Neural cell (in vitro differentiated cells): ENCODE data around the gene PLA2G2A. TPM values are rescaled to one million over a fixed set of nuclear protein-coding genes. Genes with fewer than 3 reads are reported as not detected.

ENCODE experiments used
- H2AFZ ChIP-seq: fragments of 200-600, 300-800 bp; sonication (generic), shearing (Covaris generic); 2 replicates; pipeline ENCODE4 v1.6.0; 2014; ENCODE audit warnings: low read depth, mild to moderate bottlenecking, antibody characterized with exemption, low read length, moderate library complexity
- H3F3A ChIP-seq: fragments of 200-600 bp; shearing (Covaris generic); 2 replicates; pipeline ENCODE4 v1.6.1; 2016; ENCODE audit warnings: mild to moderate bottlenecking, moderate library complexity, mixed read lengths, antibody characterized with exemption, low read length; ENCODE audit not compliant: insufficient read depth, poor library complexity, severe bottlenecking
- H3K27ac ChIP-seq: fragments of 200-600, 300-800 bp; sonication (generic), shearing (Covaris generic); 2 replicates; pipeline ENCODE4 v1.5.1; 2014; ENCODE audit warnings: mild to moderate bottlenecking, low read length, moderate library complexity
- H3K27me3 ChIP-seq: fragments of 300-800, 200-600 bp; sonication (generic), shearing (Covaris generic); 2 replicates; pipeline ENCODE4 v1.6.0; 2014; ENCODE audit warnings: mild to moderate bottlenecking, low read depth, low read length, moderate library complexity; ENCODE audit not compliant: insufficient read depth
- H3K36me3 ChIP-seq: fragments of 300-800, 200-600 bp; sonication (generic), shearing (Covaris generic); 2 replicates; pipeline ENCODE4 v1.5.1; 2014; ENCODE audit warnings: mild to moderate bottlenecking, antibody characterized with exemption, low read length, moderate library complexity; ENCODE audit not compliant: insufficient read depth
- H3K4me2 ChIP-seq: fragments of 300-800, 200-600 bp; sonication (generic), shearing (Covaris generic); 2 replicates; pipeline ENCODE4 v1.6.0; 2014; ENCODE audit warnings: mild to moderate bottlenecking, low read length
- H3K4me3 ChIP-seq: fragments of 300-800, 200-600 bp; sonication (generic), shearing (Covaris generic); 2 replicates; pipeline ENCODE4 v1.5.1; 2014; ENCODE audit warnings: mild to moderate bottlenecking, low read length, moderate library complexity
- H3K79me2 ChIP-seq: fragments of 200-600 bp; shearing (Covaris generic); replicated peaks from 2 replicates; pipeline ENCODE4 v1.6.0; 2014; ENCODE audit warnings: mild to moderate bottlenecking, low read length, moderate library complexity; ENCODE audit not compliant: insufficient read depth
- H3K9ac ChIP-seq: fragments of 300-800, 200-600 bp; sonication (generic), shearing (Covaris generic); 2 replicates; pipeline ENCODE4 v1.6.1; 2016; ENCODE audit warnings: mild to moderate bottlenecking, low read length, mixed read lengths
- H3K9me2 ChIP-seq: fragments of 200-600 bp; shearing (Covaris generic); 2 replicates; pipeline ENCODE4 v1.6.1; 2016; ENCODE audit warnings: mild to moderate bottlenecking, low read length, mixed read lengths; ENCODE audit not compliant: insufficient read depth
- H3K9me3 ChIP-seq: fragments of 200-600, 300-800 bp; sonication (generic), shearing (Covaris generic); 2 replicates; pipeline ENCODE4 v1.6.1; 2016; ENCODE audit warnings: mild to moderate bottlenecking, mixed run types, low read length, moderate library complexity, mixed read lengths
- H4K20me1 ChIP-seq: fragments of 200-600 bp; shearing (Covaris generic); 2 replicates; pipeline ENCODE4 v1.6.1; 2016; ENCODE audit warnings: mild to moderate bottlenecking, mixed run types; ENCODE audit not compliant: insufficient read depth
- CTCF ChIP-seq: fragments of 450-650 bp; IDR thresholded peaks from 2 replicates; pipeline ENCODE4 v1.5.1; 2014; ENCODE audit warnings: antibody characterized with exemption, mild to moderate bottlenecking, moderate library complexity; ENCODE audit not compliant: poor library complexity, severe bottlenecking
- EP300 ChIP-seq: fragments of 450-650 bp; conservative IDR thresholded peaks from 2 replicates; pipeline ENCODE4 v1.6.1; 2014; ENCODE audit warnings: antibody characterized with exemption, mild to moderate bottlenecking, moderate library complexity; ENCODE audit not compliant: poor library complexity, severe bottlenecking
- EZH2 ChIP-seq: fragments of 200-600, 300-800 bp; shearing (Covaris generic), sonication (generic); IDR thresholded peaks from 2 replicates; pipeline ENCODE4 v1.6.1; 2014; ENCODE audit warnings: antibody characterized with exemption, low read length, borderline replicate concordance, mild to moderate bottlenecking; ENCODE audit not compliant: insufficient read depth, poor library complexity, severe bottlenecking
- MXI1 ChIP-seq: fragments of 450-650 bp; conservative IDR thresholded peaks from 2 replicates; pipeline ENCODE4 v1.6.1; 2014; ENCODE audit warnings: antibody characterized with exemption, mild to moderate bottlenecking; ENCODE audit not compliant: poor library complexity, severe bottlenecking
- POLR2AphosphoS5 ChIP-seq: IDR thresholded peaks from 2 replicates; pipeline ENCODE4 v1.6.1; 2012
- RAD21 ChIP-seq: fragments of 450-650 bp; conservative IDR thresholded peaks from 2 replicates; pipeline ENCODE4 v1.6.1; 2014; ENCODE audit warnings: antibody characterized with exemption, mild to moderate bottlenecking, moderate library complexity
- REST ChIP-seq: IDR thresholded peaks from 2 replicates; pipeline ENCODE4 v1.6.1; 2012; ENCODE audit warnings: borderline replicate concordance
- SMC3 ChIP-seq: fragments of 450-650 bp; conservative IDR thresholded peaks from 2 replicates; pipeline ENCODE4 v1.6.1; 2014; ENCODE audit warnings: antibody characterized with exemption, mild to moderate bottlenecking, moderate library complexity; ENCODE audit not compliant: poor library complexity
- TAF1 ChIP-seq: IDR thresholded peaks from 2 replicates; pipeline ENCODE4 v1.6.1; 2012; ENCODE audit warnings: low read depth
- polyA plus RNA-seq: library from polyadenylated mRNA; depleted of rRNA; stranded (reverse); fragments of >200 nt; gene quantifications from 2 replicates; pipeline ENCODE4 v1.2.3, GENCODE V29; 2014

Gene PLA2G2A
- polyA plus RNA-seq, 1 donor from 2014 or later = not detected

- H3K4me2 ChIP-seq = no peak overlapping the region
- H3F3A ChIP-seq = no peaks in the 10 kb centered on the region
- TF ChIP-seq RAD21 (no peak), EZH2 (no peak), SMC3 (no peak), TAF1 (no peak), POLR2AphosphoS5 (no peak), EP300 (no peak), REST (no peak), MXI1 (no peak), CTCF (no peak)
- H3K79me2 ChIP-seq = no peaks in the 10 kb centered on the region
- H3K27me3 ChIP-seq = no peaks in the 10 kb centered on the region
- H2AFZ ChIP-seq = no peak overlapping the region
- H3K4me3 ChIP-seq = no peak overlapping the region
- H4K20me1 ChIP-seq = no peaks in the 10 kb centered on the region
- no peak overlapping the region for H3K9ac ChIP-seq
- no peak overlapping the region for H3K27ac ChIP-seq
- no peaks in the 10 kb centered on the region for H3K36me3 ChIP-seq
- no peaks in the 10 kb centered on the region for H3K9me2 ChIP-seq
- no peaks in the 10 kb centered on the region for H3K9me3 ChIP-seq
These were observed 21.6 kb downstream of the PLA2G2A start for GRCh38 chr1:19957779-19958178.

DNA sequence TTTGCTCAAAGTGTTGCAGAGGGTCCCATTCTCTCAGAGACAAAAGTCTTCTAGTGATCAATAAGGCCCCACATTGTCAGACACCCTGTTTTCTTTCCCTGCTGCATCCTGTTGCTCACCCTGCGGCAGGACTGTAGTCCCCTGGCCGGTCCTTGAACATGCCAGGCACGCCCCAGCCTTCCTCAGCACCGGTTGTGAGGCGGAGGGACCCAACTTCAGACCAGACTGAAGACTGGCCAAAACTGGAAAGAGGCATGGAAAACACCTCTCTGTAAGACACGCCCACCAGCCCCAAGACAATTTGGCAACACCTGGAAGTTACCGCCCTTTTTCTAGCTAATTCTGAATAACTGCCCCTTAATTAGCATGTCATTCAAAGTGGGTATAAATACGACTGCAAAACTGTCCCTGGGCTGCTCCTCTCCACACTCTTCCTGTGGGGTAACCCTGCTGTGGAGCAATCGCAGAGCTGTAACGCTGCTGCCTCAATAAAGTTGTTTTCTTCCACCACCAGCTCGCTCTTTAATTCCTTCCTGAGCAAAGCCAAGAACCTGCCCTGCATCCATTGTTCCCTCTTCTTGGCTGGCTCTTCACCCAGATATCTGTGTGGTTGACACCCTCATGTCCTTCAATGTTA is 23.8 kb downstream of the PLA2G2A start:
- H3K4me2 ChIP-seq = no peak overlapping the region
- H3K27ac ChIP-seq = no peak overlapping the region
- H3K27me3 ChIP-seq = no peaks in the 10 kb centered on the region
- H3K9ac ChIP-seq = no peak overlapping the region
- no peaks in the 10 kb centered on the region for H3K9me3 ChIP-seq
- TF ChIP-seq EZH2 = no peak
- TF ChIP-seq RAD21 = no peak
- no peak for TF ChIP-seq POLR2AphosphoS5
- no peak for TF ChIP-seq CTCF
- no peak for TF ChIP-seq SMC3
- TF ChIP-seq TAF1 = no peak
- no peak for TF ChIP-seq EP300
- no peak overlapping the region for H2AFZ ChIP-seq
- H3K36me3 ChIP-seq = no peaks in the 10 kb centered on the region
- no peaks in the 10 kb centered on the region for H3F3A ChIP-seq
- H3K4me3 ChIP-seq = no peak overlapping the region
- no peaks in the 10 kb centered on the region for H3K79me2 ChIP-seq
- no peaks in the 10 kb centered on the region for H3K9me2 ChIP-seq
- H4K20me1 ChIP-seq = no peaks in the 10 kb centered on the region
